Tibial nerve (tissue), 4 donors: Measurements from ENCODE around the gene VPS18. TPM values are rescaled to one million over a fixed set of nuclear protein-coding genes. Genes with fewer than 3 reads are reported as not detected.

Experiments
- DNase-seq, 2 donors: peaks; one replicate each; pipeline ENCODE4 v3.0.0-alpha.2; 2019; ENCODE audit warnings: low spot score in 2 of 2
- H3K27ac ChIP-seq, 4 donors: fragments of 200-600 bp; sonication (generic) in 3 of 4; one replicate each; pipeline ENCODE4 v1.5.1; 2017 to 2019; ENCODE audit warnings: mild to moderate bottlenecking in 1 of 4
- H3K27me3 ChIP-seq, 2 donors: fragments of 200-600 bp; sonication (generic) in 1 of 2; one replicate each; pipeline versions ENCODE4 v1.5.1 to v1.6.0; 2017 to 2019
- H3K36me3 ChIP-seq, 3 donors: fragments of 200-600 bp; sonication (generic); one replicate each; pipeline ENCODE4 v1.5.1; 2018 to 2019
- H3K4me1 ChIP-seq, 4 donors: fragments of 200-600 bp; sonication (generic) in 3 of 4; one replicate each; pipeline ENCODE4 v1.5.1; 2017 to 2019
- H3K4me3 ChIP-seq, 4 donors: fragments of 200-600 bp; sonication (generic) in 3 of 4; one replicate each; pipeline ENCODE4 v1.5.1; 2017 to 2019; ENCODE audit warnings: mild to moderate bottlenecking in 1 of 4, moderate library complexity in 1 of 4
- H3K9me3 ChIP-seq, 4 donors: fragments of 200-600 bp; sonication (generic) in 3 of 4; one replicate each; pipeline ENCODE4 v1.5.1; 2017 to 2019
- EP300 ChIP-seq, 2 donors: sonication (generic); formaldehyde crosslinking; IDR thresholded peaks; one replicate each; pipeline ENCODE4 v1.6.1; 2017; ENCODE audit warnings: antibody characterized with exemption in 2 of 2, mild to moderate bottlenecking in 1 of 2
- POLR2A ChIP-seq, 2 donors: fragments of 450-650 bp; IDR thresholded peaks; one replicate each; pipeline ENCODE4 v1.6.1; 2017; ENCODE audit warnings: antibody characterized with exemption in 2 of 2, mild to moderate bottlenecking in 2 of 2, moderate library complexity in 2 of 2
- WGBS, 2 donors: methylation state at CpG; one replicate each; pipeline ENCODE4 v1.1.5; 2018; 5-methylcytosine and 5-hydroxymethylcytosine counted together
- total RNA-seq, 4 donors: library from RNA; depleted of rRNA; stranded (reverse); fragments of >200 nt; gene quantifications; one replicate each; pipeline ENCODE4 v1.1.0, GENCODE V29; 2016
- TF ChIP-seq, protein P1 (sequence below), 5 experiments: fragments of 200-600 bp in 3 of 5; fragments of 450-650 bp in 2 of 5; sonication (generic) in 3 of 5; IDR thresholded peaks; one replicate each; pipeline ENCODE4 v1.5.1; 2016 to 2019; ENCODE audit warnings: antibody characterized with exemption in 5 of 5, mild to moderate bottlenecking in 3 of 5, moderate library complexity in 2 of 5

Gene VPS18
- total RNA-seq, 4 donors from 2014 or later, result 22.2 to 29.2 (median 25.2) TPM

DNA sequence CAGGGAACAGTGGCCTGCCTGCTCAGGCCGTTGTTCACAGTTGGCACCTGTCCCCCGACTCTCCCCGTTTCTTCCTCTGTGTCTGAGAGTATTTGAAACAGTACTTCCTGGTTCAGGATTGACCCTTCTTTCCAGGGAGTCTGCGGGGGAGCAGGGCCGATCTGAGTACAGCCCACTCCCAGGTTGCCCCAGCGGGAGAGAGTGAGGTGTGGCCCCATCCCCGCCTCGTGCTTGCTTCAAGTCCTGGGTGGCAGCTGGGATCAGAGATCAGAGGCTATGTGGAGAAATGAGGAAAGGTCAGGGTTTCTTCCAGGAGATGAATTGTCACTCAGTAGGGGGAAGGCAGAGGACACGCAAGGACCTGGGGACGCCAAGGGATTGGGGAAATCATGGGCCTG lies 28.4 kb downstream of the VPS18 start:
- H3K4me1 ChIP-seq, result peaks cover 0 to 35% (median 14%) of the 10 kb centered on the region in 4 donors
- whole genome bisulfite sequencing, 2 donors, result 63 to 73% methylated on average over 10 of the region's 10 CpGs
- no peak overlapping the region for H3K27ac ChIP-seq
- H3K27me3 ChIP-seq, result peaks cover 0 to 27% of the 10 kb centered on the region in 2 donors
- no peaks in the 10 kb centered on the region for H3K36me3 ChIP-seq
- TF ChIP-seq EP300 (IDR thresholded peaks at IDR 0.05), result no peak
- TF ChIP-seq, protein P1, sequence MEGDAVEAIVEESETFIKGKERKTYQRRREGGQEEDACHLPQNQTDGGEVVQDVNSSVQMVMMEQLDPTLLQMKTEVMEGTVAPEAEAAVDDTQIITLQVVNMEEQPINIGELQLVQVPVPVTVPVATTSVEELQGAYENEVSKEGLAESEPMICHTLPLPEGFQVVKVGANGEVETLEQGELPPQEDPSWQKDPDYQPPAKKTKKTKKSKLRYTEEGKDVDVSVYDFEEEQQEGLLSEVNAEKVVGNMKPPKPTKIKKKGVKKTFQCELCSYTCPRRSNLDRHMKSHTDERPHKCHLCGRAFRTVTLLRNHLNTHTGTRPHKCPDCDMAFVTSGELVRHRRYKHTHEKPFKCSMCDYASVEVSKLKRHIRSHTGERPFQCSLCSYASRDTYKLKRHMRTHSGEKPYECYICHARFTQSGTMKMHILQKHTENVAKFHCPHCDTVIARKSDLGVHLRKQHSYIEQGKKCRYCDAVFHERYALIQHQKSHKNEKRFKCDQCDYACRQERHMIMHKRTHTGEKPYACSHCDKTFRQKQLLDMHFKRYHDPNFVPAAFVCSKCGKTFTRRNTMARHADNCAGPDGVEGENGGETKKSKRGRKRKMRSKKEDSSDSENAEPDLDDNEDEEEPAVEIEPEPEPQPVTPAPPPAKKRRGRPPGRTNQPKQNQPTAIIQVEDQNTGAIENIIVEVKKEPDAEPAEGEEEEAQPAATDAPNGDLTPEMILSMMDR (IDR thresholded peaks at IDR 0.05), result no peak
- TF ChIP-seq POLR2A (IDR thresholded peaks at IDR 0.05), result no peak
- H3K9me3 ChIP-seq, result no peaks in the 10 kb centered on the region
- no peak for DNase-seq
- no peak overlapping the region for H3K4me3 ChIP-seq

DNA sequence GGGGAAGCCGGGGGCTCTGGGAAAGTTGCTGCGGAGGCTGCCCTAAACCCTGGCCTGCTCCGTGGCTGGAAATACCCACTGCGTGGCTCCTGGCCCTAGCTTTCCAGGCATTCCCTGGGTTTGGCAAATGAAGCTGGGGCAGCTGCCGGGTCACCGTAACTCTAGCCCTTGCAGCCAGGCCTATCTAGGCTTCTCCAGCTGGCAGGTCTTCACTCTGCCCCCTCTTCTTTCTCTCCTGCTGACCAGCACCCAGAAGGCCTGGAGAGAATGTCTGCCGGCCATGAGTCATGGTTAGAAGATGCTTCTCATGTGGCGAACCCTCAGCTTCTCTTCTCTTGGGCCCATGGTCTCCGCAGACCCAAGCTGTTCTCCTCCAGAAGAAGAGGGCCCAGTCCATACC lies 29.3 kb downstream of the VPS18 start:
- no peak for DNase-seq
- TF ChIP-seq POLR2A (IDR thresholded peaks at IDR 0.05) (no peak), EP300 (IDR thresholded peaks at IDR 0.05) (no peak)
- TF ChIP-seq, protein P1 (IDR thresholded peaks at IDR 0.05), result no peak
- Histone ChIP-seq H3K9me3 (no peaks in the 10 kb centered on the region), H3K4me3 (no peak overlapping the region), H3K4me1 (peaks cover 0 to 40% (median 21%) of the 10 kb centered on the region in 4 donors), H3K27me3 (peaks cover 0 to 36% of the 10 kb centered on the region in 2 donors), H3K36me3 (no peaks in the 10 kb centered on the region), H3K27ac (no peak overlapping the region)
- WGBS, 2 donors, result 87 to 94% methylated on average over 9 of the region's 9 CpGs

DNA sequence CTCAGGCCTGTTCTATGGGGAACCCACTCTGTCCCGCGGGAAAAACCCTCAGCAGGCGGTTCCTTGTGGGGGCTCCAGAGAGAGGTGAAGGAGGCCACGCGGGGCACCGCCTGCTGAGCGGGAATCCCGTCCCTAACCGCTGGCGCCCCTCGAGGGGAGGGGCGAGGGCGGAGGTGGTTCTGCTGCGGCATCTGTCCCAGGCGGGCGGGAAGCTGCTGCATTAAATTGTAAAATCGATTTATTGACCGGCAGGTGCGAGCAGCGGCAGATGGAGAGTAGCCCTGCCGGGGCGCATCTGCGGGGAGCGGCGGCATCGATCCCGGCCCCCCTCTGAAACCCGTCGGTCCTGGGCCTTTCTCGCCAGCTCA lies 31.2 kb downstream of the VPS18 start:
- H3K27me3 ChIP-seq, result peaks cover 0 to 55% of the 10 kb centered on the region in 2 donors
- H3K36me3 ChIP-seq, result no peaks in the 10 kb centered on the region
- H3K27ac ChIP-seq, result no peak overlapping the region
- TF ChIP-seq EP300 (IDR thresholded peaks at IDR 0.05), result no peak
- no peak for TF ChIP-seq POLR2A (IDR thresholded peaks at IDR 0.05)
- H3K9me3 ChIP-seq, result no peaks in the 10 kb centered on the region
- DNase-seq, result no peak
- WGBS, 2 donors, result 15 to 56% methylated on average over 30 of the region's 30 CpGs
- H3K4me1 ChIP-seq, result peaks cover 0 to 52% (median 39%) of the 10 kb centered on the region in 4 donors
- H3K4me3 ChIP-seq, result peak overlapping the region in 1 of 4 donors; percentile 32

DNA sequence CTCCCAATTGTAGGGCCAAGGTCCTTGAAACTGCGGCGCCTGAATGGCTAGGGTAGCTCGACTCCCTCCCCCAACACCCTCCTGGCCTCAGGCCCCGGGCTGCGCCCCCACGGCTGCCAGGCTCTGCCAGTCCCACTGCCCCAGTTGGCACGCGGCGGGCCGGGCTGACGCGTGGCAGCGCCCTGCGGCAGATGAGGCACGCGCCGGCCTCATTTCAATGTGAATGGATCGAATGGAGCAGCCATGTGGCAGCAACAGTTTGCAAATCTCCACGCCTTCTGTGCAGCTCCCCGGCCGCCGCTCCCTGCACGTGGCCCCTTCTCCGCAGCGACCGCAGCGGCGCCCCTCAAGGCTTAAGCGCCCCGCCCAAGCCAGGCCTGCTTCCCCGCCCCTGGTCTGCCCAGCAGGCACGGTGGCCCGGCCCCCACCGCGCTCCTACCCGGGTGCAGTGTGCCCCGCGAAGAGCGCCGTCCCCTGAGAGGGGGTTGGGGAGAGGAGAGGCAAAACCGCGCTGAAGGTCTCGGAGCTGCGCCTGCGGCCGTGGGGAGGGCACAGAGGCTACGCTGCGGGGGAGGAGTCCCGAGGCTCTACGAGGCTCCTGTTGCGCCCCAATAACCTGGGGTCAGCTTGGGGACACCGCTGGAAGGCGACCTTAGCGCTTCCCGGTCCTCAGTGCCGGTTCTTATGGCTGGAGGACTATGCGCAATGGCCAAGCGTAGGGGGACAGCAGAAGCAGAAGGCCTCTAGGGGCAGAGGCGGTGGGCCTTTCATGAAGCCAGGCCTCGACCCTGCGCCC lies 31.8 kb downstream of the VPS18 start:
- no peak overlapping the region for H3K27ac ChIP-seq
- peaks cover 0 to 57% (median 44%) of the 10 kb centered on the region in 4 donors for H3K4me1 ChIP-seq
- H3K4me3 ChIP-seq, result peak overlapping the region in 2 of 4 donors; percentile 20 to 32
- TF ChIP-seq, protein P1 (IDR thresholded peaks at IDR 0.05), result no peak
- no peak for TF ChIP-seq POLR2A (IDR thresholded peaks at IDR 0.05)
- TF ChIP-seq EP300 (IDR thresholded peaks at IDR 0.05), result no peak
- H3K36me3 ChIP-seq, result no peaks in the 10 kb centered on the region
- H3K9me3 ChIP-seq, result no peaks in the 10 kb centered on the region
- no peak for DNase-seq
- peaks cover 0 to 61% of the 10 kb centered on the region in 2 donors for H3K27me3 ChIP-seq
- 10 to 14% methylated on average over 49 to 61 of the region's 61 CpGs for WGBS, 2 donors

DNA sequence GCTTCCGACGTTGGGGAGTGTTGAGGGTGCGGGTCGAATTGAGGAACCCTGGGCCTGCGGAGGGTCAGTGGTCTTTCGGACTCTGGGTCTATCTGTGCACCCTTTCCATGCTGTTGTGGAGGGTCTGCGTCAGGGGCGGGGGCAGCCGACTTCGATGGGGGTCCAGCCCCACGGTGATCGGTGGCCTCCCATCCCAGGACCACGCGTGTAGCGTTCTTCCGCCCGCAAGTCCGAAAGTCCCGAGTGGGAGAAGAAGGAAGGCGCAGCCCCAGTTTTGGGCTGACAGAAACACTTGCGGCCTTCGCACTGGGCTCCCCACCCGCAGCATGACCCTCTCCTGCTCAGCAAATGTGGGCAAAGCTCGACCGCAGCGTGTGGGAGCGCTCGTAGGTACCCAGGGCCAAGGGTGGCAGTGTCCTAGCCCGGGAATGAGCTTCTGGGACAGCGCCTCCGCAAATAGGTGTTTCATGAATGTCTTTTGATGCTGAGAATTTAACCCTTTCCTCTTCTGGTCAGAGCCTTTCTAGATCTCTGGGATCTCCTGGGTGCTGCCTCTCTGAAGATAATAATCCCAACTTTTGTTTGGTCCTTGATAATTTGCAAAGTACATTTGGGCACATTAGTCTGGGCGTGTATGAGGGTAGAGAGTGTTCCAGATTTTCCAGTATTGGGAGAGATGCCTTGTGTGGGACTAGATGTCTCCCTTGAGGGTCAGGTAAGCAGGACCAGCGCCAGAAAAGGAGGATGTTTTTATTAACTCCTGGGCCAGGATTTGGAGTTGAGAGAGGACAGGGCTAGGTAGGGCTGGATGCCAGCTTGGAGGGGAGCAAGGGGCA lies 32.6 kb downstream of the VPS18 start:
- H3K27me3 ChIP-seq, result peaks cover 0 to 69% of the 10 kb centered on the region in 2 donors

More for the DNA sequence above, 32.6 kb downstream of the VPS18 start:
- Histone ChIP-seq H3K27ac (no peak overlapping the region), H3K4me1 (peaks cover 0 to 62% (median 48%) of the 10 kb centered on the region in 4 donors), H3K9me3 (no peaks in the 10 kb centered on the region), H3K36me3 (no peaks in the 10 kb centered on the region), H3K4me3 (peak overlapping the region in 1 of 4 donors; percentile 20)
- TF ChIP-seq EP300 (IDR thresholded peaks at IDR 0.05) (no peak), POLR2A (IDR thresholded peaks at IDR 0.05) (no peak)
- TF ChIP-seq, protein P1 (IDR thresholded peaks at IDR 0.05), result no peak
- DNase-seq, result no peak
- 33 to 38% methylated on average over 22 to 33 of the region's 33 CpGs for WGBS, 2 donors
